Heart right ventricle (tissue), 16 donors: Measurements from ENCODE around the gene SMARCA4. TPM values are rescaled to one million over a fixed set of nuclear protein-coding genes. Genes with fewer than 3 reads are reported as not detected.

Experiments used
- ATAC-seq, 8 donors: fragments of 200-7000 bp; cut with Tn5 transposase; one replicate each; pipeline ENCODE4 v1.9.1; 2020; ENCODE audit warnings: mild to moderate bottlenecking in 8 of 8, moderate library complexity in 8 of 8, moderate number of reproducible peaks in 1 of 8
- DNase-seq, 2 donors: peaks; one replicate each; pipeline ENCODE4 v3.0.0-alpha.2; 2020
- H3K27ac ChIP-seq, 10 donors: fragments of 200-600 bp; sonication (generic) in 2 of 10; one replicate each; pipeline versions ENCODE4 v1.5.0 to v1.8.0; 2020 to 2022; ENCODE audit warnings: mild to moderate bottlenecking in 3 of 10
- H3K27me3 ChIP-seq, 7 donors: fragments of 200-600 bp; one replicate each; pipeline ENCODE4 v1.8.0; 2021 to 2022; ENCODE audit warnings: mild to moderate bottlenecking in 2 of 7
- H3K36me3 ChIP-seq, 9 donors: fragments of 200-600 bp; sonication (generic) in 1 of 9; one replicate each; pipeline versions ENCODE4 v1.5.0 to v1.8.0; 2020 to 2022; ENCODE audit warnings: mild to moderate bottlenecking in 2 of 9
- H3K4me1 ChIP-seq, 9 donors: fragments of 200-600 bp; sonication (generic) in 1 of 9; one replicate each; pipeline versions ENCODE4 v1.5.0 to v1.8.0; 2020 to 2022; ENCODE audit warnings: mild to moderate bottlenecking in 4 of 9
- H3K4me3 ChIP-seq, 10 donors: fragments of 200-600 bp; sonication (generic) in 2 of 10; one replicate each; pipeline versions ENCODE4 v1.5.0 to v1.8.0; 2020 to 2022; ENCODE audit warnings: mild to moderate bottlenecking in 7 of 10, moderate library complexity in 2 of 10
- H3K9me3 ChIP-seq, 11 donors: fragments of 200-600 bp in 10 of 11; sonication (generic) in 2 of 11; one replicate each; pipeline versions ENCODE4 v1.5.0 to v1.8.0; 2013 to 2022; ENCODE audit warnings: mild to moderate bottlenecking in 2 of 11, control low read depth in 1 of 11, moderate library complexity in 1 of 11
- WGBS, 2 donors: extraction: QIAGEN DNeasy Blood & Tissue Kit; methylation state at CpG; one replicate each; pipeline ENCODE4 v1.1.7; 2013; ENCODE audit warnings: inconsistent platforms in 1 of 2; 5-methylcytosine and 5-hydroxymethylcytosine counted together
- intact Hi-C, 10 donors: fragments of 100-400 bp; cut with DNase I; formaldehyde crosslinking; loops; one replicate each; pipeline versions ENCODE4 v1.11.1 to v1.14.2; 2022
- polyA plus RNA-seq, 2 donors: library from polyadenylated mRNA; stranded (reverse); fragments of 200-250 nt; gene quantifications; one replicate each; pipeline ENCODE4 v1.2.3, GENCODE V29; 2013
- total RNA-seq, 10 donors: library from RNA; stranded (reverse); fragmentation: NEBNext Ultra II Directional in 3 of 10; extraction: Animal tissue kit (Norgen Biotek cat#: 25700) in 3 of 10; gene quantifications; one replicate each; pipeline versions ENCODE4 v1.2.1 to v1.2.4, GENCODE V29; 2021 to 2023
- TF ChIP-seq, protein P1 (sequence below), 9 donors: fragments of 200-600 bp; sonication (generic) in 2 of 9; IDR thresholded peaks; one replicate each; pipeline versions ENCODE4 v1.5.0 to v1.8.0; 2021 to 2022; ENCODE audit warnings: antibody characterized with exemption in 9 of 9, mild to moderate bottlenecking in 5 of 9, moderate library complexity in 1 of 9
- donor health status: Arrhythmogenic right ventricular cardiomyopathy.
- donor health status: ischemic (EF 13 %, LVEDD 7.1; RV severe dilation, severe dysfunction).
- donor health status: healthy with polysubstance abuse.
- donor health status: DM: no; HTN: yes; CAD: no.
- donor health status: DM: no; HTN: no; CAD: no.
- donor health status: ischemic (EF 25% LVEDD 6.9; RV normal size, moderate dysfunction).
- donor health status: ischemic (EF 25% LVEDD 5.7; RV mildly dilated, moderate dysfunction).
- donor health status: healthy.
- donor health status: DM: yes; HTN: yes; CAD: no.
- donor health status: Ischemic cardiomyopathy.
- donor health status: ischemic (EF 35%, LVEDD 5.7; RV mildly dilated, moderate dysfunction).
- donor health status: nonischemic (EF 11% LVEDD 7.7; RV severe dilation, severe dysfunction).
- donor health status: DM: yes; HTN: yes; CAD: no.
- donor health status: PGD.
- donor health status: ischemic (EF 29% LVEDD 5.4; RV normal size, mild dysfunction).
- donor health status: nonischemic (EF 23%, LVEDD 6.1; RV moderate dilation, normal function).

SMARCA4 gene
- total and polyA plus RNA-seq, 12 donors: 35.2 to 64.8 (median 44.5) TPM

DNA sequence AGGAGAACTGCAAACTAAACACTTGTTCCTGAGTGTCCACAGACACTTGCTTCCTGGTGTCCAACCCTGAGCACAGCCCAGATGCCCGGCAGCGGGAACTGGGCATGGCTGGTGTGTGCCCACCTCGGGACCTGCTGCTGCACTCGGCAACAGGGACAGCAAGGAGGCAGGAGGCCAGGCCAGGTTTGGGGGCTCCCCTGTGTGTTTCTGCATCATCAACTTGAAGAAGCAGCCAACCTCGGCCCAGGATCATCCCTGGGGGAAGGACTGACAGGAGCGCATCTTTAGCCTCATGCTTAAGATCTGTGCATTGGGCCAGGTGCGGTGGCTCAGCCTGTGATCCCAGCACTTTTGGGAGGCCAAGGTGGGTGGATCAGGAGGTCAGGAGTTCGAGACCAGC lies 93.4 kb downstream of the SMARCA4 start:
- H3K9me3 ChIP-seq: no peaks in the 10 kb centered on the region
- H3K4me1 ChIP-seq: peaks cover 0 to 16% (median 0%) of the 10 kb centered on the region in 9 donors
- ATAC-seq (no peak), DNase-seq (no peak)
- no peak overlapping the region for H3K27ac ChIP-seq
- H3K27me3 ChIP-seq: no peaks in the 10 kb centered on the region
- TF ChIP-seq, protein P1, sequence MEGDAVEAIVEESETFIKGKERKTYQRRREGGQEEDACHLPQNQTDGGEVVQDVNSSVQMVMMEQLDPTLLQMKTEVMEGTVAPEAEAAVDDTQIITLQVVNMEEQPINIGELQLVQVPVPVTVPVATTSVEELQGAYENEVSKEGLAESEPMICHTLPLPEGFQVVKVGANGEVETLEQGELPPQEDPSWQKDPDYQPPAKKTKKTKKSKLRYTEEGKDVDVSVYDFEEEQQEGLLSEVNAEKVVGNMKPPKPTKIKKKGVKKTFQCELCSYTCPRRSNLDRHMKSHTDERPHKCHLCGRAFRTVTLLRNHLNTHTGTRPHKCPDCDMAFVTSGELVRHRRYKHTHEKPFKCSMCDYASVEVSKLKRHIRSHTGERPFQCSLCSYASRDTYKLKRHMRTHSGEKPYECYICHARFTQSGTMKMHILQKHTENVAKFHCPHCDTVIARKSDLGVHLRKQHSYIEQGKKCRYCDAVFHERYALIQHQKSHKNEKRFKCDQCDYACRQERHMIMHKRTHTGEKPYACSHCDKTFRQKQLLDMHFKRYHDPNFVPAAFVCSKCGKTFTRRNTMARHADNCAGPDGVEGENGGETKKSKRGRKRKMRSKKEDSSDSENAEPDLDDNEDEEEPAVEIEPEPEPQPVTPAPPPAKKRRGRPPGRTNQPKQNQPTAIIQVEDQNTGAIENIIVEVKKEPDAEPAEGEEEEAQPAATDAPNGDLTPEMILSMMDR (IDR thresholded peaks at IDR 0.05): no peak
- H3K4me3 ChIP-seq: no peak overlapping the region
- peaks cover 0 to 83% (median 8%) of the 10 kb centered on the region in 9 donors for H3K36me3 ChIP-seq
- intact Hi-C loops: no loop called here
- WGBS, 2 donors: 86 to 95% methylated on average over 8 of the region's 8 CpGs

DNA sequence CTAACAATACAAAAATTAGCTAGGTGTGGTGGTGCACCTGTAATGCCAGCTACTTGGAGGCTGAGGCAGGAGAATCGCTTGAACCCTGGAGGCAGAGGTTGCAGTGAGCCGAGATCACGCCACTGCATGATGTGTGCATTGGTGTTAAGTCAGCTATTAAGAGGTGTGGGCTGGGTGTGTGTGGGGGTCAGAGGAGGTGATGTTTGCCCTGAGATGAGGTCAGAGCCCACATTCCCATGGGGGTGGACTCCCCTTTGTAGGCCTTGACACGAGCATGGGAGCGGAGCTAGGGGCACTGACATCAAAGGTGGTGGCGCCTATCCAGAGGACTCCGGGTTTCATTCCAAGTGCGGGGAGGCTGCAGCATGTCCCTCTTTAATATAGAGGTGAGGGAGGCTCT lies 93.8 kb downstream of the SMARCA4 start:
- peaks cover 0 to 83% (median 8%) of the 10 kb centered on the region in 9 donors for H3K36me3 ChIP-seq
- ATAC-seq (no peak), DNase-seq (no peak)
- H3K9me3 ChIP-seq: no peaks in the 10 kb centered on the region
- H3K4me3 ChIP-seq: no peak overlapping the region
- H3K27ac ChIP-seq: no peak overlapping the region
- H3K4me1 ChIP-seq: peaks cover 0 to 12% (median 0%) of the 10 kb centered on the region in 9 donors
- no peaks in the 10 kb centered on the region for H3K27me3 ChIP-seq
- TF ChIP-seq, protein P1 (IDR thresholded peaks at IDR 0.05): no peak
- intact Hi-C loops: no loop called here
- 91 to 93% methylated on average over 8 of the region's 8 CpGs for WGBS, 2 donors

DNA sequence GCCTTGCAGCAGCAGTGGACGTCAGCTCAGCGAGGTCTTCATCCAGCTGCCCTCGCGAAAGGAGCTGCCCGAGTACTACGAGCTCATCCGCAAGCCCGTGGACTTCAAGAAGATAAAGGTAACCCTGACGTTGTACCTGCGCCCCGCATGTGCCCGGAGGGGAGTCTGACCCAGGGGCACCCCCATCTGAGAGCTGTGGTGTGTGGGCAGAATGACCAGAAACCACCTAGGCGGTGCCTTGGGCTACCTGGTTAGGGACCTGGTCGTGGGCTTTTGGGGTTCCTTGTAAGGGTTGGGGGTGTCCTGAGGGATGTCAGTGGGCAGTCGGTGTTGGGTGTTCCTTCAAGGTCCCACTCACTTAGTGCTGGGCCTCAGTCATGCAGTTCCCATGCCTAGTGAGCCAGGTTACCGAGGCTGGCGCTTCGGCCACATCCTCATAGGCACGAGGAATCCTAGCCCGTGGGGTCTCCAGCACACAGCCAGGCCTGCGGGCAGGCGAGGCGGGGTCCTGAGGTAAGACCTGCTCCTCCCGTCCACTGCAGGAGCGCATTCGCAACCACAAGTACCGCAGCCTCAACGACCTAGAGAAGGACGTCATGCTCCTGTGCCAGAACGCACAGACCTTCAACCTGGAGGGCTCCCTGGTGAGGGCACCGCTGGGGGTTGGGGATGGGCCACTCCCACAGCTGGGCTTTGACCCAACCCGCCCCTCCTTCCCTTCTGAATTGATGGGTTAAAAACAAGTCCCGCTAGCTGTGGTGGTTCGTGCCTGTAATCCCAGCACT lies 97.6 kb downstream of the SMARCA4 start:
- H3K36me3 ChIP-seq: peaks cover 0 to 95% (median 25%) of the 10 kb centered on the region in 9 donors
- DNase-seq: no peak

DNA sequence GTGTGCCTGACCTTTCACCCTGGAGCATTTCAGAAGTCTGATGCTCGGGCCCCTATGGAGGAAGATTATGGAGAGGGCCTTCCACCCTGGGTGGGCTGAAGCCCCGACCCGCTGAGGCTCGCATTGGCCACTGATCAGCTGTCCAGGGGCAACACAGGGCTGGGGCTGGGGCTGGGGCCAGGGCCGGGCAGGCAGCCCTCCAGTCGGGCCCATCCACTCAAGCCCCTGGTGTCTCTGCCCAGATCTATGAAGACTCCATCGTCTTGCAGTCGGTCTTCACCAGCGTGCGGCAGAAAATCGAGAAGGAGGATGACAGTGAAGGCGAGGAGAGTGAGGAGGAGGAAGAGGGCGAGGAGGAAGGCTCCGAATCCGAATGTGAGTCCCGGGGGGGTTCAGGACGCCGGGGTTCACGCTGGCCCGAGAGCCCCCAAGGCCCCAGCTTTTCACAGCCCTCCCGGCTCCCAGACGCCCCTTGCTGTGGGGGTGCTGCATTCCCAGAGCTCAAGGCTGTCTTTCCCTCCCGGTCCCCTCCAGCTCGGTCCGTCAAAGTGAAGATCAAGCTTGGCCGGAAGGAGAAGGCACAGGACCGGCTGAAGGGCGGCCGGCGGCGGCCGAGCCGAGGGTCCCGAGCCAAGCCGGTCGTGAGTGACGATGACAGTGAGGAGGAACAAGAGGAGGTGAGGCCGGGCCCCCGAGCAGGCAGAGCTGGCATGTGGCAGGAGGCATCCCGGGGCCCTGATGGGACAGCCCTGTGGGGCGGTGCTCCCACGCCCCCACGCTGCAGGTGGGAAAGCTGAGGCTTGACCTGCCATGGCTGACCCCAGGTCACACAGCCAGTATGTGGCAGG lies 98.9 kb downstream of the SMARCA4 start:
- TF ChIP-seq, protein P1 (IDR thresholded peaks at IDR 0.05): no peak
- ATAC-seq: peak in 1 of 8 donors; percentile 24
- intact Hi-C loops: no loop called here

More for the DNA sequence above, 97.6 kb downstream of the SMARCA4 start:
- H3K9me3 ChIP-seq: no peaks in the 10 kb centered on the region
- TF ChIP-seq, protein P1 (IDR thresholded peaks at IDR 0.05): no peak
- H3K4me1 ChIP-seq: no peaks in the 10 kb centered on the region
- 95% methylated on average over 34 of the region's 34 CpGs for WGBS, 2 donors
- no peak overlapping the region for H3K4me3 ChIP-seq
- no peaks in the 10 kb centered on the region for H3K27me3 ChIP-seq
- ATAC-seq: no peak
- intact Hi-C loops: no loop called here
- H3K27ac ChIP-seq: no peak overlapping the region

More for the DNA sequence above, 98.9 kb downstream of the SMARCA4 start:
- no peak overlapping the region for H3K27ac ChIP-seq
- no peaks in the 10 kb centered on the region for H3K27me3 ChIP-seq
- no peak for DNase-seq
- H3K9me3 ChIP-seq: no peaks in the 10 kb centered on the region
- 95% methylated on average over 43 of the region's 43 CpGs for WGBS, 2 donors
- peaks cover 0 to 93% (median 25%) of the 10 kb centered on the region in 9 donors for H3K36me3 ChIP-seq
- H3K4me3 ChIP-seq: no peak overlapping the region
- H3K4me1 ChIP-seq: no peaks in the 10 kb centered on the region
